Measurements from ENCODE around the gene TTC12.

TTC12 gene

DNA sequence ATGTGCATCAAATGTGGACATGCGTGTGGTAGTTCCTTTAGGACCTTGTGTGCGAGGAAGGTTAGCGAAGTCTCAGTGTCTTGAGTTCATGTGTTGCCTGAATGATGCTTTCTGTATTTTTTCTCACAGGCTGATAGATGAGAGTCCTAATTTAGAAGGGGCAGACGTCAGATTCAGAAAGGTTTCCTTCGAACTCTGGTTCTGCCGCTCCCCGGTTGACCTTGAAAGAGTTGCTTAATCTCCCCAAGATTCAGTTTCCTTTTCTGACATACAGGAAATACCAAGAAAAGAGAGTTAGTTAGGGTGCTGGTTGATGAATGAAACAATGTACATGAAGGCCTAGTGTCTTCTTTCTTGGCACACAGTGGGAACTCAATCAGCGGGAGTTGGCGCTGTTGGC is 35.9 kb upstream of the TTC12 start:
- TF ChIP-seq, protein P1, sequence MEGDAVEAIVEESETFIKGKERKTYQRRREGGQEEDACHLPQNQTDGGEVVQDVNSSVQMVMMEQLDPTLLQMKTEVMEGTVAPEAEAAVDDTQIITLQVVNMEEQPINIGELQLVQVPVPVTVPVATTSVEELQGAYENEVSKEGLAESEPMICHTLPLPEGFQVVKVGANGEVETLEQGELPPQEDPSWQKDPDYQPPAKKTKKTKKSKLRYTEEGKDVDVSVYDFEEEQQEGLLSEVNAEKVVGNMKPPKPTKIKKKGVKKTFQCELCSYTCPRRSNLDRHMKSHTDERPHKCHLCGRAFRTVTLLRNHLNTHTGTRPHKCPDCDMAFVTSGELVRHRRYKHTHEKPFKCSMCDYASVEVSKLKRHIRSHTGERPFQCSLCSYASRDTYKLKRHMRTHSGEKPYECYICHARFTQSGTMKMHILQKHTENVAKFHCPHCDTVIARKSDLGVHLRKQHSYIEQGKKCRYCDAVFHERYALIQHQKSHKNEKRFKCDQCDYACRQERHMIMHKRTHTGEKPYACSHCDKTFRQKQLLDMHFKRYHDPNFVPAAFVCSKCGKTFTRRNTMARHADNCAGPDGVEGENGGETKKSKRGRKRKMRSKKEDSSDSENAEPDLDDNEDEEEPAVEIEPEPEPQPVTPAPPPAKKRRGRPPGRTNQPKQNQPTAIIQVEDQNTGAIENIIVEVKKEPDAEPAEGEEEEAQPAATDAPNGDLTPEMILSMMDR (IDR thresholded peaks at IDR 0.05; ENCODE audit: low read depth, low read length): no peak
- no peak overlapping the region for H3K4me3 ChIP-seq (ENCODE audit: low read depth, low read length)

DNA sequence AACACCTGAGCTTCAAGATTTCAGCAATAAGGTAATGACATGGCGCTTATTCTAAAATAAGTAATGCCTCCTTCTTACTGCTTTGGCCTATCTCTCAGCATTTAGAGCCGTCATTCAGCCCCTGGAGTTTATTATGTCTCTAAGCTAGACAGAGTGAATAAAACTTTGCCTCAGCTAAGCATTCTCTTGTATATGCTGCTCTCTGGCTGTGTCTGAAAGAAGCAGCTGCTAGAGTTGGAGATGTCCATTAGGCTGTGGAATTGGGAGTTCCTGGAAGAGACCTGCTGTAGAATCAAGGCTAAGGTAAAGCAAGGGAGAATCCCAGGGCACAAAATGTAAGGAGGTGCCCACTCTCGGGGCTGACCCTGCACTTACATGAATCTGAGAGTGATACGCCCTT is 35.5 kb upstream of the TTC12 start:
- TF ChIP-seq, protein P1 (IDR thresholded peaks at IDR 0.05; ENCODE audit: low read depth, low read length): no peak
- H3K4me3 ChIP-seq (ENCODE audit: low read depth, low read length): no peak overlapping the region

DNA sequence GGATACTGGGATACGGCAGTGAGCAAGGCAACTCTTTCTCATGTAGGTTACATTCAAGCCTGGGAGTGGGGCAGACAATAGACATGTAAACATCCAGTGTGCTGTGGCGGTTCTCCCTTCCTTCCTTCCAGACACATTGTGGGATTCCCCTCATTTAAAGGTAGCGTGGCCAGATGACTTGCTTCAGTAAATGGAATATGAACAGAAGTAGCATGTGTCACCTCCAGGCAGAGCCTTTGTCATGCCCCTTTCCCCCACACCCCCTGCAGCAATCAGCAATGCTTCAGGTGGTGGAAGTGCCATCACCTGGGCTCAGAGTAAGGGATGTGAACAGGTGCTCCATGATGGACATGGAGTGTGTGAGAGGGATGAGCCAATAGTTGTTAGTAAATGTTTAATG is 34.8 kb upstream of the TTC12 start:
- no peak overlapping the region for H3K4me3 ChIP-seq (ENCODE audit: low read depth, low read length)
- TF ChIP-seq, protein P1 (IDR thresholded peaks at IDR 0.05; ENCODE audit: low read depth, low read length): no peak

DNA sequence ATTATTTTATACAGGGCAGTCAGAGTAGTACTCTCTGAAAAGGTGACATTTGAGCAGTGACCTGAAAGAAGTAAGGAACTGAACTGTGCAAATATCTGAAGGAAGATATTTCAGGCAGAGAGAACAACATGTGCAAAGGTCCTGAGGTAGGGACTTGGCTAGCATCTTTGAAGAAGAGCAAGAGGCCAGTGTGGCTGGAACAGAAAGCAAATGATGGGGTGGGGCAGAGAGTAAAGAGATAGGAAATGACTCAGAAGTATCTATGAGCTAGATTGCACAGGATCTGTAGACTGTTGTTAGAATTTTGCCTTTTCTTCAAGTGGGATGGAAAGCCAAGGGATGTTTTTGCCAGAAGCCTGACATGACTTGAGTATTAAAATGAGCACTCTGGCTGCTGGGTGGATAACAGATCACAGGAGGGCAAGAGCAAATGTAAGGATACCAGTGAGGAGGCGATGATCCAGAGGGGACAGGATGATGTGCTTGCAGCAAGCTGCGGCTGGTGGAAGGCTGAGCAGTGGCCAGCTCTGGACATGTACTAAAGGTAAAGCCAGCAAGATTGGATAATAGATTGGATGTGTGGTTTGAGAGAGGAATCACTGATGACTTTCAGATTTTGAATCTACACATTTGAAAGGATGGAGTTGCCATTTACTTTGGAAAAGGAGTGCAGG is 33.2 kb upstream of the TTC12 start:
- TF ChIP-seq, protein P1 (IDR thresholded peaks at IDR 0.05; ENCODE audit: low read depth, low read length): no peak

DNA sequence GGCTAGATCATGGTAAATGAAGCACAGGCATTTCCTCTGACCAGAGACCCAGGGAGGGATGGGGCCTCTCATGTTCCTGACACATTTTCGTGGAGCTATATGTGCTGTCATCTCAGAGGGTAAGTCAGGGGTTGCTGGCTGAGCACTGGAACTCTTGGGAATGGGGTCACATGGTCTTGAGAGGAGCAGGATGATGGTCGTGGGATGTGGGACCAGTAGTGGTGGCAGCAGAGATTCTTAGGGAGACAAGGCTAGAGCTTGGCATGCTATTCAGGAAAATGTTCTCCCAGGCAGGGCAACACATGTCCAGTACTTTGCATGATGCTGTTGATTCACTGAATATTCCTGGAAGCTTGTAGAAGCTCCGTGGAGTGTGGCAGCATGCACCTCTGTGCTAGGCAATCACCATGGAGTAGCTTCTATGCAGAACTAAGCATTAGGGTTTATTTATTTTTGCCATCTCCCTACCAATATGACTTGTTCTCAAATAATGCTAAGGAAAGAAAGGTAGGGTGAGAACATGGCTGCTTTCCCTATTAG is 31.4 kb upstream of the TTC12 start:
- TF ChIP-seq, protein P1 (IDR thresholded peaks at IDR 0.05; ENCODE audit: low read depth, low read length): no peak

More for the DNA sequence above, 33.2 kb upstream of the TTC12 start:
- no peak overlapping the region for H3K4me3 ChIP-seq (ENCODE audit: low read depth, low read length)

DNA sequence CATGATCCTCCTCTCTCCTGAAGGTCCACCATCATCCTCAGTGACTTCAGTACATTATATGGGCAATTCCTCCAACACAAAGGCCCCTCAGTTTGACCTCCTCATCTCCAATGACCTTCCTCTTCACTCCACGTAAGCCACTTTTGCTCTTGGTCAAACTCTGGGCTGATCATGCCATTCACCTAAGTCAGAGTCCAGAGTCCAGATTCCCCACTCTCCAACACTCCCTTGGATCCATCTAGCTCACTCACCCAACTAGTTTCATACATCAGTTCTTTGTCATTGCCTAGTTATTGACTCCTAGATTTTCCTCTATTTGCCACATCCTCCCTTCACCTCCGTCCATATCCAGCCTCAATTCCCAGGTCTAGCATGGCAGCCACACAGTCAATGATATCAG is 30.5 kb upstream of the TTC12 start:
- TF ChIP-seq, protein P1 (IDR thresholded peaks at IDR 0.05; ENCODE audit: low read depth, low read length): no peak
- no peak overlapping the region for H3K4me3 ChIP-seq (ENCODE audit: low read depth, low read length)

More for the DNA sequence above, 31.4 kb upstream of the TTC12 start:
- H3K4me3 ChIP-seq (ENCODE audit: low read depth, low read length): no peak overlapping the region

DNA sequence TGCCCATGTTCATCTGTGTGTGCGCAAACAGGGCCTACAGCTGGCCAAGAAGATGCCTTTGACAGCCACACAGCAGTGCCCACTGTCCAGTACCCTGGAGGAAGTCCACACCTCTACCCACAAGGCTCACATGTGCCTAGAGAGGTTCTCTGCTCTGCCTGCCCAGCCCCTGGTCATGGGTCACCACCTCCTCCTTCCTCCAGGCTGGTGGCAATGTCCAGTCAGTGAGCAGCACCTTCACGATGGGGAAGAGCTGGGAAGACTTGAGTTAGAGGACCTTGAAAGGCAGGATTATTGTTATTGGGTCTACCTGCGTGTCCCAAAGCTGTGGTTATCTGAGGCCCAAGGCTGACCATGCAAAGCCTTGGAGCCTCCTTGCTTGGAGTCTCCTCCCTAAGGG is 28.4 kb upstream of the TTC12 start:
- TF ChIP-seq, protein P1 (IDR thresholded peaks at IDR 0.05; ENCODE audit: low read depth, low read length): no peak

More for the DNA sequence above, 28.4 kb upstream of the TTC12 start:
- no peak overlapping the region for H3K4me3 ChIP-seq (ENCODE audit: low read depth, low read length)
